GM10266 (cell line): ENCODE data around the gene LRP8.
"Not testable (repeated sequence)": the region's sequence is repeated elsewhere in the genome, so short reads cannot be mapped to it uniquely, and the experiment has no call there.

ENCODE experiments used
- DNase-seq: peaks from one replicate; pipeline ENCODE4 v3.0.0; 2012; ENCODE audit errors: extremely low spot score
- CTCF ChIP-seq: IDR thresholded peaks from 2 replicates; pipeline ENCODE4 v1.5.1; 2012; ENCODE audit warnings: mild to moderate bottlenecking, low read depth; ENCODE audit not compliant: control insufficient read depth, insufficient read depth; ENCODE audit errors: missing control alignments

The LRP8 gene

GRCh38 chr1:53285969-53286760 is 41.7 kb downstream of the LRP8 start:
- TF ChIP-seq CTCF = no peak
- DNase-seq = no peak

- DNase-seq = no peak
- TF ChIP-seq CTCF = no peak
These were observed 42.3 kb downstream of the LRP8 start for GRCh38 chr1:53285546-53285945.

GRCh38 chr1:53284224-53285020 is 43.4 kb downstream of the LRP8 start:
- no peak for DNase-seq
- TF ChIP-seq CTCF = no peak

- DNase-seq = not testable (repeated sequence)
These were observed 44.7 kb downstream of the LRP8 start for GRCh38 chr1:53283156-53283555.

- DNase-seq = no peak
- no peak for TF ChIP-seq CTCF
These were observed 46.7 kb downstream of the LRP8 start for GRCh38 chr1:53281133-53281532.

- no peak for TF ChIP-seq CTCF
- no peak for DNase-seq
These were observed 47.4 kb downstream of the LRP8 start for GRCh38 chr1:53280496-53280895.

- DNase-seq = no peak
- no peak for TF ChIP-seq CTCF
These were observed 48.3 kb downstream of the LRP8 start for GRCh38 chr1:53279296-53280200.
